GM03348 (cell line): Measurements from ENCODE around the gene LY86.

Experiments used
- DNase-seq: peaks from one replicate; pipeline ENCODE4 v3.0.0; 2012; ENCODE audit warnings: low spot score

The LY86 gene

DNA sequence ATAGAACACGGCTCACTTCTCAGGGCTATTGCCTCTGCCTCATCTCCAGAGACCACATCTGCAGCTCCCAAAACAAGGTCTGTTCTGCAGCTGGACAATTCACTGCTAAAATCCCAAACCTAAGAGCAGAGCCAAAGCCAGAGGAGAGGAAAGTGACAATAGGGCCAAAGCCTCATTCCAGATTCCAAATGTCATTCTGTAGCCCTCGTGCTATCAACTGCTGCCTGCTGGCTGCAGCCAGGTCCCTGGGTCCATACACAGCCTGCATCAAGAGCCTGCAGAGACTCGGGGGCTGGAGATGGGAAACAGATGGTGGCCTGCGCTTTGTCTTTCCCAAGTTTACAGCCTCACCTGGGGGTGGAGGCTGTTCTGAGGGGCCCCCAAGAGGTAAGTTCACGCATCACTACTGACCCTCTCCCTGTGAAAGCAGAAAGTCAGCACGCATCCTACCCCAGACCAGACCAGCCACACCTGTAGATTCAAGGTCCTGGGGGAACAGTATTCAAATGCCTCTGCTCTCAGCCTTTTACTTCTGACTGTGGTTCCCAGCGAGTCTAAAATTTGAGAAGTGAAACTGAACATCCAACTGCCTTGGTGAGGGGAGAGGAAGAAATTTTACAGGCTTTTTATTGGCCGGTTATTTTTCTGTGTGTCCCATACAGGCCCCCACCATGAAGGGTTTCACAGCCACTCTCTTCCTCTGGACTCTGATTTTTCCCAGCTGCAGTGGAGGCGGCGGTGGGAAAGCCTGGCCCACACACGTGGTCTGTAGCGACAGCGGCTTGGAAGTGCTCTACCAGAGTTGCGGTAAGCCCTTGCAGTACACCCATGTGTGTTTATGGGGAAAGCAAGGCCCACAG is at the start of gene LY86:
Gene LY86 (plus strand): TSS at position 657 of the 860 bp plus-strand sequence. CDS start 15 bp downstream, at position 672.
- no peak for DNase-seq

DNA sequence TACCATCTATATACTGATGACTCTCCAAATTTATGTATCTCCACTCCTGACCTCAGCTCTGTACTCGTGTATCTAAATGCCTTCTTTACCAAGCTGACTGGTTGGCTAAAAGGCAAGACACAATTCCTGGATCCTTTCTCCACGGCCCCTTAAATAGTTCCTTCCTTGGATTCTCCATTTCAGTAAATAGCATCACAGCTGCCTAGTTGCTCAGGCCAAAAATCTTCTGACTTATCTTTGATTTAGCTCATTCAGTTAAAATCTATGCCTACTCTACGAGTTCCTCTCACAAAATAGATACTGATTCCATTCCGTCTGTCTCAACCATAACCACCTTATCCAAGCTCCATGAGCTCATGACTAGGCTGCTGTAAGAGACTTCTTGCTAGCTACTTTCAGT is 49.5 kb upstream of the LY86 start:
- no peak for DNase-seq

DNA sequence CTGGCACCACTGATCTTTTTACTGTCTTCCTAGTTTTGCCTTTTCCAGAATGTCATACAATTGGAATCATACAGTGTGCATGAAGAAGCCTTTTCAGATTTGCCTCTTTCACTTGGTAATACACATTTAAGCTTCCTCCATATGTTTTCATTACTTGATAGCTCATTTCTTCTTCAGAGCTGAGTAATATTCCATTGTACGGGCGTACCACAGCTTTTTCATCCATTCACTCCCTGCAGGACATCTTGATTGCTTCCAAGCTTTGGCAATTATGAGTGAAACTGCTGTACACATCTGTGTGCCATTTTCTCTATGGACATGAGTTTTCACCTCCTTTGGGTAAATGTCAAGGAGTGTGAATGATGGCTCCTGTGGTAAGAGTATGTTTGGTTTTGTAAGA is 46.2 kb upstream of the LY86 start:
- no peak for DNase-seq

DNA sequence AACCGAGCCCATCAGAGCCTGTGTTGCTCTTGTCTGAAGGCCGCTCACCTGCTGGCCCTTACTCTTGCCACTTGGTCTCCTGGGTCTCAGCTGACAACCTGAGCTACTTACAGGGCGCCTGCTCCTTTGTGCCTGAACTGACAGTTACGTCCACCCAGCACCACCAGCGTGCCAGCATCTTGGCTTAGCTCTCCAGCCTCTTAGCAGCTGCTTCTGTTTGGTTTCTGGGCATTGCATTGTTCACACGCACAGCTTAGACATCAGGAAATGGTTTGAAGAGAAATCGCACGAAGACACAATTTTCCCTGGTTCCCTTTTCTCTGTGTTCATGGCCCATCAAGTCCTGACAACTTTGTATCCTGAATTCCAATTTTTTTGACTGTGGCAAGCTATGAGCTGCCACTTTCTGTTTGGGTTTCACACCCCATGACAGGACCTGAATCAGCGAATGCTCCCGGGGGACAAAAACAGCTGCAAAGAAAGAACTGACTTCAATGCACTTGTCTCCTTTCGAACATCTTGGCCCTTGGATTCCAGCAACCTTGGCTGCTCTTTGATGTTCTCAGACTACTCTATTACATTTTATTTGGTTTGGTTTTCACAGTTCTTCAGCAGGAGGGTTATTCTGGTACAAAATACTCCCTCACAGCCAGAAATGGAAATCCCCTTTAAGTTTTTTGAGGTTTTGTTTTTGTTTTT is 45.2 kb upstream of the LY86 start:
- no peak for DNase-seq

DNA sequence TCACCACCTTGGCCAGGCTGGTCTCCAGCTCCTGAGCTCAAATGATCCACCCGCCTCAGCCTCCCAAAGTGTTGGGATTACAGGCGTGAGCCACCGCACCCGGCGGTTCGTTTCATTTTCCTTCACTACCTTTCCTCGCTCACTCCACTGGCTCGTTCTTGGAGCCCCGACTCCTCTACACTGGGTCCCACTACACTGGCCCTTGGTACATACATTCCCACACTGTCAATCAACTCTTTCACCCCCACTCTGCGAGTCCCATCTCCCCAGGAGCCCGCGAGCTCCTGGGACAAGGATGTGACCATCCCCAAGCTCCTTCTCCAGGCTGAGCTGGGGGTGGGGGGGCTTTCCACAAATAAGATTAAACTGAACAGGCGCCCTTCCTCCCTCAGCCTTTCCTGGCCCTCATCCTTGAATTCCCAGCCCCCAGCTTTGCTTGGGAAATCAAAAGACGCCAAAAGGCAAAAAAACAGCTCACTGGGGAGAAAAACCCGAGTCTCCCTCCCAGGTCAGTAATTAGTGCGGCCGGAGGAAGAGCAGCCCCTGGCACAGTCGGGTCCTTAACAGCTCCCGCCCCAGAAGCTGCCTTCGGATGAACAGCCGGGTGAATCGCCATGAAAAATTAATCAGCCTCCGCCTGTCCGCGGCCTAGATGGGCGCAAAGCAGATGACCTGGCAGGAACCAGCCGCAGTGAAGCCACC is 42.8 kb upstream of the LY86 start:
- DNase-seq: no peak

DNA sequence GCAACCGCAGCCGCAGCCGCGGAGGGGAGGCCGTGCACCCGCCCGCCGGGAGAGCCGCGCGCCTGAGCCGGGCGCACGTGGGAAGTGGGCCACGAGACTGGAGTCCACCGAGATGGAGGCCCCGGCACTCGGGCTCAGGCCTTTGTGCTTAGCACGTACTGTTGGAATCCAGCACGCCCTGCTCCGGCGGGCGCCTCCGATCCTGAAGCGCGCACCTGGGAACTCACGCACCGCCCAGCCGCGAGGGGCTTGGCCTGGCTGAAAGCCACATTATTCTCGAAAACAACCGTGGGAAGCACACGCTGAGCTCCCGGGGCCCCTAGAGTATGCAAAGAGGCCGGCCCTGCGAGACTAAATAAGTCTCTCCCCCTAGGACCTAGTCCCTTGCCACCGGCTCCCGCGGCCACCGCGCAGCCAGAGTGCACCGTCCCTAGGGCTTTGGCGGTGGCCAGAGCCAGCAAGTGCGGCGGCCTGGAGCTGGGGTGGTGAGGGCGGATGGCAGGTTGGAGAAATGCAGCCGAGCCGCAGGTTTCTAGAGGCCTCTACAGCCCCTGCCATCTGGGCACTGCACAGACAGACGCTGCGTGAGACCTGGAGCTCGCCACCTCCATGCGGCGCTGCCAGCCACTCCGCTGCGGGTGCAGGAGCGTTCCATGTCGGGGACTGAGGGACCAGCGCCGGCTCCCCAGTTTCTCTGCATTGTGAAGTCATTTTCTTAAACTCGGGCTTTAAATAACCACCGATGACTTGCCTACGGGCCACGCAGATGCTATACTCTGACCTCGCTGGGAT is 42.0 kb upstream of the LY86 start:
- DNase-seq: no peak

DNA sequence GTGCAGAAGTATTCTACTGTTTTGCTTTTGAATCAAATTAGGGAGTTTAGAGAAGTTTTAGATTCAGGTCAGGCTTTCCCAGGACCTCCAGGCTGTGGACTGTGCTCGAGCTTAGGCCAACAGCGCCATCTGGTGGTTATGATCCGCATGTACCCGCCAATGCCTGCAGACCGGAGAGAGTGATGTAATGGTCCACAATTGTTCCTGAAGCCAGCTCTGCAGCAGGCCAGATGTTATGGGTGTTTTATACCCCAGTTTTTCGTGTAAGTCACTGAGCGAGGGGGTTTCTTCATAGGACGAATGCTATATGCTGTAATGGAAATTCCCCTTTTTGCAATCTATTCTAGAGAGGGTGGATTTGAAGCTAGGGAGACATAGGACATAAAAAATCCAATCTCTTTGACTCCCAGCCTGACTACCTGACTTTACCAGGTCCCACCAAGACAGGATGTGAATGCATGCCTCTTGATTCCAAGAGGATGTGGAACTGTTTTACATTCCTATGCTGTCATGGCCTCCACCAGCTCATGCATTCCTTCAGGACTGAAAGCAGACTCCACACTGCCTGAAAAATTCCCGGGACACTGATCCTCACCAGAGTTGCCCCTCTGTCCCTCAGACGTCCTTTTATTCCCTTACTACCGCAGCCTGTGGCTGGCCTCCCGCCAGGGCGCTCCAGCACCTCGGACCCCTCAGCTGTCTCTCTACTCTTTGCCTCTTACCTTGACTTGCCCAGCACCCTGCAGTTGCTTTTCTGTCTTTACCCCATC is 41.2 kb upstream of the LY86 start:
- DNase-seq: peak; percentile 86

DNA sequence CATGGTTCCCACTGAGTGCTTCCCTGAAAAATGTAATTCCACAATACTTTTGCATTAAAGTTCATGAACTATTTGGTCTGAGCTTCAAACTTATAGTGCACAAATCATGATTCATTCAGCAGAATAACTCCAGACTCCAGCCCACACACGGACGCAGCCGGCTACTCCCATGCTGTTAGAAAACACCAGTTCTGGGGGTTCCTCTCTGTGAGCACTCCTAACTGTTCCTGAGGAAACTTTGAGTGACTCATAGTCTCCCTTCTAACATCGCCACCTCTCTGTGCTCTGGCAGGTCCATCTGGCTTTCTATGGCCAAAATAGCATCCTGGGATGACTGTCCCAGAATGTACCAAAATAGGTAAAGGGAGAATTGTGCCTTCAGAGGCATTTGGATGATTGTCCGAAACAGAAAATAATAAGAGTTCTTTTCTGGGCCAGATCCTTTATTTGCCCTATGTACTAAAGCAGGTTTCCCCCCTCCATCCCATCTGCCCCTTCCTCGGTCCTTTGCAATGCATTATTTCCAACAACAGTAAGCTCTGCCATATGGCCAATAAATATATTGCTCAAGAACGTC is 32.3 kb upstream of the LY86 start:
- peak; percentile 16 for DNase-seq

DNA sequence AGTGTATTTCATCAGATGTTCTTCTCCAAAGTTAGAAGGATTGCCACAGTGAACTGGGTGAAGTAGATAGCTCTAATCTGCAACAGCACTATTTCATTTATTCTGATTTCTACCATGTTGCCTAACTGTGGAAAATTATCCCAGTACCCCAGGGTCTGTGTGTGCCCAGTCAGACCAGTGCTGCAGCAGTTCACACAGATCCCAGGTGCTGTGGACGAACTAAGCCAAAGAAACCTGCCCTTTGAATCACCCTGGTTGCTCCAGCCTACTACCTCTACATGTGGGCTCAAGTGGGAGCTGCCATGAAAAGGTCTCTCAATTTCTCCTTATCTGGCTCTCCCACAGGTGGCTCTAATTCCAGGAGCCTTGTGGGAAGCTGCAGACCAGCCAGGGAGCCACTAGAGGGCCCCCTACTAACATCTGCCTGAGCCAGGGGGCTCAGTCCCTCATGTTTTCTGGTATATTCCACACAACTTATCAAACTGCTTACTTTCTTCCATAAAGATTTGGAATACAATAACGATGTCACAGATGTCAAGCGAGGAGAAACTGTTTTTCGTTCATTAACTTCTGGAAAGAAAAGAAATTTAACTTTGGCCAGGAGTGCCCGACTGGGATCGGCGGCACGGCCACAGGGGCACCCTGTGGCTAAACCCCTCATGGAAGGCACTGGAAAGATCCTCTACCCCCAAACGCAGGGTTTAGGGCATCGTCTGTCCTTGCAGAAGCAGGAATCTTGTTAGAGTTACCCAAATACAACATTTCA is 31.6 kb upstream of the LY86 start:
- peak; percentile 49 for DNase-seq

DNA sequence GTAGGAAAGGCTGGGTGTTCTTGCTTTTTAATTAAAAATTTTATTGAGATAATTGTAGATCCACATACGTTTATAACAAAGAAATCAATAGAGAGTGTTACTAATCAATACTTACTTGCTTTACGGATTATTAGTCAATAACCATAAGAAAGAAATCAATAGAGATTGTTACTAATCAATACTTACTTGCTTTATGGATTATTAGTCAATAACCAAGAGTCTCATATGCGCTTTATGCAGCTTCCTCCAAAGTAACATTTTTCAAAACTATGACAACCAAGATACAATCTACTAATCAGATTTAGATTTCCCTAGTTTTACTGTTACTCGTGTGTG is 31.0 kb upstream of the LY86 start:
- DNase-seq: no peak

DNA sequence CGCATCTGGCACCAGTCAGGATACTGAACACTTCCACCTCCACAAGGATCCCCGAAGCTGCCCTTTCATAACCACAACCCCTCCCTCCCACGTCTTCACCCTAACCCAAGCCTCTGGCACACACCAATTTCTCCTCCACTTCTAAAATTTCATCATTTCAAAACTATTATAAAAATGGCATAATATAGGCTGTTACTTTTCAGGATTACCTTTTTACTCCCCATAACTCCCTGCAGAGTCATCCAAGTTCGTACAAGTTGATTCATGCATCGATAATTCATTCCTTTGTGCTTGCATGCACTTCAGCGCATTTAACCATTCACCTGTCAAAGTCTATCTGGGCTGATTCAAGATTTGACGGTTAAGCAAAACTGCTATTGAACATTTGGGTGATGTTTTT is 30.6 kb upstream of the LY86 start:
- no peak for DNase-seq

DNA sequence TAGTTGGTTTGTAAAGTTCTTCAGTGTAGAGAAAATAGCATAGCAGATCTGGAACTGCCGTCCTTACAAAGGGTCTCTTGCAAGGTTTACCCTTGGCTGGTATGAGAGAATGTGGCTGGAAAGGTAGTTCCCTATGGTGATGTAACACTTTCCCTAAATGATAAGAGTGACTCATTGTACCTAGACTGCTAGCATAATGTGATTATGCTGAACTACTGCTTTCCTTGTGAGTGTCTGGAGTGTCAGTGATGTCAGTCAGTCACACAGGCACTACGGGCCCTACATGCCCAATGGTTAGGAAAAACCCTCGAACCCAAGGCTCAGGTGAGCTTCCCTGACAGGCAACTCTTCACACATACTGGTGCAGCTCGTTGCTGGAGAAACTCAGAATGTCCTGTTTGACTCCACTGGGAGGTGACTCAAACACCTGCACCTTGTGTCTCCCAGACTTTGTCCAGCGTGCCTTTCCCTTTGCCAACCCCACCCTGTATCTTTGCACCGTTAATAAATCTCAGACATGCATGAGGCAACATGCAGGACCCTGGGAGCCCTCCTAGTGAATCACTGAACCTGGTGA is 28.4 kb upstream of the LY86 start:
- no peak for DNase-seq

DNA sequence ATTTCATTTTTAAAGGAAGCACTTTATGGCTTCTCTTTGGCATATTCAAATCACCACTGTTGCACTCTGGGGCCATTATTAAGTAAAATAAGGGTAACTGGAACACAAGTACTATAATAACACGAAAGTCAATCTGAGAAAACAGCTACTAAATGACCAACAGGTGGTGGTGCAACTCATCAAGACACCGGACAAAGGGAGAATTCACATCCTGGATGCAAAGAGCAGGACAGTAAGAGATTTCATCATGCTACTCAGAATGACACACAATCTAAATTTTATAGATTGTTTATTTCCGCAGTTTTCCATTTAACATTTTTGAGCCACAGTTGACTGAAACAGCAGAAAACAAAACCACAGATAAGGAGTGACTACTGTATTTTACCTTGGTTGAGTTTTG is 27.6 kb upstream of the LY86 start:
- no peak for DNase-seq

DNA sequence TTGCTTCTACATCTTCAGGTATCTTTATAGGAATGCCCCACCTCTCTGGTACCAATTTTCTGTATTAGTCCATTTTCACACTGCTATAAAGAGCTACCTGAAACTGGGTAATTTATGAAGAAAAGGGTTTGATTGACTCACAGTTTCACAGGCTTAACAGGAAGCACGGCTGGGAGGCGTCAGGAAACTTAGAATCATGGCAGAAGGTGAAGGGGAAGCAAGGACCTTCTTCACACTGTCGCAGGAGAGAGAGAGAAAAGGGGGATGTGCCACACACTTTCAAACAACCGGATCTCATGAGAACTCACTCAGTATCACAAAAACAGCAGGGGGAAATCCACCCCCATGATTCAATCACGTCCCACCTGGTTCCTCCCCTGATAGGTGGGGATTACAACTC is 24.4 kb upstream of the LY86 start:
- DNase-seq: no peak

DNA sequence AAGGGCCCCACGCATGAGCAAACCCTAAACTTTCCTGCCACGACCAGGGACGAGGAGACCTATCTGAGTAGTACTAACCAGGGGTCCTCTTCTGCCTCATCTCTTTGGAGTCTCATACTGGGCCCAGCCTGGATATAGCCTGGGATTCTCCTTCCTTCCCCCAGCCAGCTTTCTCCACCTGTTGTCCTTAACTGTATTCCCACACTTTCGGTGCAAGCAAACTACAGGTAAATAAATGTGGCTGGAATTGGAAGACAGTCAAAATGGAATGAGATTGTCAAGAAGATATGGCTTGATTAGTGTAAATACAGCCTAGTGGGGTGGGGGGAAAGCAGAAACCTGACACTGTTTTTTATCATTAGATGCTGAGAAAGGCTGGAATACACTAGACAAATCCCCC is 23.5 kb upstream of the LY86 start:
- DNase-seq: no peak

DNA sequence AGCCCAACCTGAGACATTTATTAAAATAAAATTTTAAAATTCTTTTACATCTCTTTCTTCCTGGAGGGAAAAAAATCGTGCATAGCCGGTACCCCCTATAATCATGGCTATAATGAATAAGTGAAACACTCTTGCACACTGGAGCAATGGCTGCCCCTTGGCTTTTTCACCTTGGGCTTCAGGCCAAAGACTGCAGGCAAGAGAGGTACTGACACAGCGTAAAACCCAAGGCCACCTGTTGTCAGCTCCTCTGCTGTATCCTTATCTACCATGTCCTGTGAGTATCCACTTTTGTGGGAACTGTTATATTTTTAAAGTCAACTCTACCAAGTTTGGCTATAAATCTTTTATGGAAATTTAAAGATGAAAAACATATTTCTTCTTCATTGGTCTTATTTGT is 23.0 kb upstream of the LY86 start:
- DNase-seq: no peak

DNA sequence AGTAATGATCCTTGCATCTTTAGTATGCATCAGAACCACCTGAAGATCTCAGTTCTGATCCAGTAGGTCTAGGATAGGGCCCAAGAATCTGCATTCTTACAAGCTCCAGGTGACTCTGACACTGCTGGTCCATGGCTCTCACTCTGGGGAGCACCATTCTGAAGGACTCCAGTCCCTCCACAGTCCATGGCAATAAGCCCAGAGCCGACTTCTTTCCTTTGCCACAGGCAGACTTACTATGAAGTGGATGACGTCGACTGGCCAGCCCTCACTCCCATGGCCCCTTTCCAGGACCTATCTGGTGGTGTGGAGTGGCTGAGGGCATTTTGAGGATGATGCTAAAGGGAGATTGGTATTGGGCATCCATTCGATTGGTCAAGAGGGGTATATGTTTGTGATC is 21.8 kb upstream of the LY86 start:
- DNase-seq: no peak

DNA sequence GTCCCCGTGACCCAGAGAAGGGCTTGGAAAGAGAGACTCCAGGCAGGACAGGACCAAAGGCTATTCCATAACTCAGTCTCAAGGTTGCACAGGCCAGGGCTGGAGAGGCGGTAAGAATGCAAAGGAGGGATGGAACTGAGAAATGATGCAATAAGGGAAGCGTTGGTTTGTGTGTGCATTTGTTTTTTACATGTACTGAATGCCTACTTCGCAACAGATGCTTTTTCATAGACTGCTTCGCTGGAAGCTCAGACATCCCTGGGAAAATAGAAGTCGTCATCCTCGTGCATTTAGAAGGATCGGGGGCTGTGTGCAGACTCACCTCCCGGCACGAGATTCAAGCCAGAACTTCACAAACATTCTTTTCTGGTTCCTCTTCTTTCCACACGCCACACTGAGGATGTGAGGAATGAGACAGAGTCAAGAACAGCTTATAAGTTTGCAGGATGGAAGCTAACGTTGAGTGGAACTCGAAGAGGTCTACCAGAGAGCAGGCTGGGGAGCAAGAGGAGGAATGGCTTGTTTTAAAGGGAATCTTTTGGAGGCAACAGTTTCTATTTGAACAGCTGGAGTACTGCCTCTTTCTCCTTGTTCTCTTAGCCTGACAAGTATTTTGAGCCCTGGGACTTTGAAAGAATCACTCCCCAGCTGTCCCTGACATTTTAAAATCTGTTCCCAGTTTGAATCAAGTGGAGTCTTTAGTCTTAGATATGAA is 19.3 kb upstream of the LY86 start:
- DNase-seq: no peak

DNA sequence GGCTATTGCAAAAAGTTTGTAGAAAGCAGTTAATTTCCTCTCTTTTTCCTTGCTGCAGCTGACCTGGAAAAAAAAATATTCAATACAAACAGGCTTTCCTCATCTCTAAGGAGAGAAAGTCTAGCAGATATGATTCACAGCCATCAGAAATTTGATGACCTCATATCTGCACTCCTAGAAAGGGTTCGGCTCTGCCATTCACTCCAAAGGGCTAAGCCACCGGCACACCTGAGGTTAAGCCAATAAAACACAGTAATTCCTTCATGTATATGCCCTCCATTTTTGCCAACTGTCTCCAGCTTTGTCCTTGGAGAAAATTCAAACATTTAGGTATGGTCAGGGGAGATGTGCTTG is 18.7 kb upstream of the LY86 start:
- no peak for DNase-seq
